Jurkat, Clone E6-1 (cell line): ENCODE results near the gene CDH4.
"Not testable (repeated sequence)": the region's sequence is repeated elsewhere in the genome, so short reads cannot be mapped to it uniquely, and the experiment has no call there.

Source experiments
- DNase-seq: peaks from one replicate; pipeline ENCODE4 v3.0.0-alpha.2; 2011; ENCODE audit warnings: low read depth, low spot score
- H3K4me3 ChIP-seq: 2 replicates; pipeline ENCODE4 v1.5.1; 2011; ENCODE audit warnings: mild to moderate bottlenecking, low read length, control low read depth, moderate library complexity

The CDH4 gene

GRCh38 chr20:61938839-61939690 lies 687.0 kb downstream of the CDH4 start:
- no peak overlapping the region for H3K4me3 ChIP-seq
- DNase-seq = no peak

- H3K4me3 ChIP-seq = no peak overlapping the region
- no peak for DNase-seq
Observed at GRCh38 chr20:61939691-61940360, 687.8 kb downstream of the CDH4 start.

- no peak overlapping the region for H3K4me3 ChIP-seq
- DNase-seq = no peak
Observed at GRCh38 chr20:61940491-61940890, 688.4 kb downstream of the CDH4 start.

GRCh38 chr20:61940976-61941720 lies 689.1 kb downstream of the CDH4 start:
- H3K4me3 ChIP-seq = no peak overlapping the region
- DNase-seq = no peak

- no peak overlapping the region for H3K4me3 ChIP-seq
- no peak for DNase-seq
Observed at GRCh38 chr20:61941721-61942405, 689.8 kb downstream of the CDH4 start.

GRCh38 chr20:61942526-61942925 lies 690.5 kb downstream of the CDH4 start:
- no peak overlapping the region for H3K4me3 ChIP-seq
- no peak for DNase-seq

GRCh38 chr20:61944967-61945366 lies 692.9 kb downstream of the CDH4 start:
- H3K4me3 ChIP-seq, DNase-seq: not testable (repeated sequence)

- not testable (repeated sequence) for H3K4me3 ChIP-seq
Observed at GRCh38 chr20:61945495-61945894, 693.4 kb downstream of the CDH4 start.

GRCh38 chr20:61948056-61948455 lies 696.0 kb downstream of the CDH4 start:
- DNase-seq, H3K4me3 ChIP-seq: not testable (repeated sequence)

More at GRCh38 chr20:61945495-61945894, 693.4 kb downstream of the CDH4 start:
- DNase-seq = not testable (repeated sequence)

- H3K4me3 ChIP-seq = no peak overlapping the region
- no peak for DNase-seq
Observed at GRCh38 chr20:61948586-61949362, 696.7 kb downstream of the CDH4 start.

GRCh38 chr20:61949363-61949713 lies 697.3 kb downstream of the CDH4 start:
- H3K4me3 ChIP-seq = no peak overlapping the region
- no peak for DNase-seq

- no peak overlapping the region for H3K4me3 ChIP-seq
- no peak for DNase-seq
Observed at GRCh38 chr20:61949714-61950640, 697.9 kb downstream of the CDH4 start.

GRCh38 chr20:61950641-61951071 lies 698.6 kb downstream of the CDH4 start:
- DNase-seq = no peak

GRCh38 chr20:61951695-61952533 lies 699.9 kb downstream of the CDH4 start:
- no peak for DNase-seq
- no peak overlapping the region for H3K4me3 ChIP-seq

More at GRCh38 chr20:61950641-61951071, 698.6 kb downstream of the CDH4 start:
- no peak overlapping the region for H3K4me3 ChIP-seq

- no peak for DNase-seq
- H3K4me3 ChIP-seq = no peak overlapping the region
Observed at GRCh38 chr20:61953037-61954021, 701.3 kb downstream of the CDH4 start.
